HFFc6 (cell line): Measurements from ENCODE around the gene ELK4. TPM values are rescaled to one million over a fixed set of nuclear protein-coding genes. Genes with fewer than 3 reads are reported as not detected.

Source experiments
- DNase-seq: peaks from one replicate; pipeline ENCODE4 v3.0.0-alpha.2; 2018
- H3K27ac Mint-ChIP-seq: 2 replicates; pipeline ENCODE4 v1.8.0; 2020; ENCODE audit warnings: mild to moderate bottlenecking, mixed read lengths
- H3K27me3 Mint-ChIP-seq: 2 replicates; pipeline ENCODE4 v1.8.0; 2021; ENCODE audit warnings: mild to moderate bottlenecking, moderate library complexity, mixed read lengths; ENCODE audit not compliant: insufficient read depth
- H3K36me3 Mint-ChIP-seq: 2 replicates; pipeline ENCODE4 v1.8.0; 2021; ENCODE audit warnings: low read depth, mixed read lengths
- H3K4me1 Mint-ChIP-seq: 2 replicates; pipeline ENCODE4 v1.8.0; 2020; ENCODE audit warnings: low read depth, mixed read lengths
- H3K4me3 Mint-ChIP-seq: 2 replicates; pipeline ENCODE4 v1.8.0; 2020; ENCODE audit warnings: mild to moderate bottlenecking, moderate library complexity, mixed read lengths
- H3K9me3 Mint-ChIP-seq: 2 replicates; pipeline ENCODE4 v1.8.0; 2020; ENCODE audit warnings: mild to moderate bottlenecking, mixed read lengths
- total RNA-seq, 6 experiments: library from RNA; stranded (reverse); fragmentation: NEBNext Ultra II Directional; extraction: Animal tissue kit (Norgen Biotek cat#: 25700); gene quantifications; 2 replicates in 1 of 6; 3 replicates in 5 of 6; pipeline ENCODE4 v1.2.3, GENCODE V29; 2021
- TF ChIP-seq, protein P1 (sequence below): fragments of 200-600 bp; sonication (generic); IDR thresholded peaks from 2 replicates; pipeline ENCODE4 v1.5.0; 2021; ENCODE audit warnings: antibody characterized with exemption, mild to moderate bottlenecking

The ELK4 gene
- total RNA-seq, 6 experiments from 2014 or later: 32.9 to 37.6 (median 35.6) TPM

DNA sequence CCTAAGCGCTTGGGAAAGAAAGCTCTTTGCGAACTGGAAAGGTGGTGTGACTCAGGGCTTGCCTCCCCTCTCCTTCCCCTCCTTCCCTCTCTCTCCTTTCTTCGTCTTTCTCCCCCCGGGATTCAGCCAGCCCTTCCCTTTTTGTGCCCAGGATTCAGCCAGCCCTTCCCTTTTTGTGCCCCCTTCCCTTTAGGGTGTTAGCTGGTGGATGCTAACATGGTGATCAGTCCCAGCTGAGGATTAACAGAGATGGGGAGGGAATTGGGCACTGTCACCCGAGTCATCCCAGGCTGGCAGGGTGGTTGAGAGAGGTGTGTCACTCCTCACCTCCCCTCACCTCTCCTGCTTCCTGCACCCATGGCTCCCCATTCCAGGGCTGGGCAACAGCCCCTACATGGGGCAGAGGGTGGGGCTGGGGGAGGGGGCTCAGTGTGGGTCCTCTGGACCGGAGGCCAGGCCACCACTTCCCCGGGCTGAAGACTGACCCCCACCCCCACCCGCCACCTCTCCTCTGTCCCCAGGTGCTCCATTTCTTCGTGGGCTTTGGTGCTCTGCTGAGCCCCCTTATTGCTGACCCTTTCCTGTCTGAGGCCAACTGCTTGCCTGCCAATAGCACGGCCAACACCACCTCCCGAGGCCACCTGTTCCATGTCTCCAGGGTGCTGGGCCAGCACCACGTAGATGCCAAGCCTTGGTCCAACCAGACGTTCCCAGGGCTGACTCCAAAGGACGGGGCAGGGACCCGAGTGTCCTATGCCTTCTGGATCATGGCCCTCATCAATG lies 51.5 kb downstream of the ELK4 start:
- Mint-ChIP-seq H3K27me3 (peaks cover 51% of the 10 kb centered on the region), H3K36me3 (no peaks in the 10 kb centered on the region), H3K9me3 (no peaks in the 10 kb centered on the region), H3K4me1 (peaks cover 10% of the 10 kb centered on the region), H3K27ac (no peak overlapping the region), H3K4me3 (no peak overlapping the region)
- TF ChIP-seq, protein P1, sequence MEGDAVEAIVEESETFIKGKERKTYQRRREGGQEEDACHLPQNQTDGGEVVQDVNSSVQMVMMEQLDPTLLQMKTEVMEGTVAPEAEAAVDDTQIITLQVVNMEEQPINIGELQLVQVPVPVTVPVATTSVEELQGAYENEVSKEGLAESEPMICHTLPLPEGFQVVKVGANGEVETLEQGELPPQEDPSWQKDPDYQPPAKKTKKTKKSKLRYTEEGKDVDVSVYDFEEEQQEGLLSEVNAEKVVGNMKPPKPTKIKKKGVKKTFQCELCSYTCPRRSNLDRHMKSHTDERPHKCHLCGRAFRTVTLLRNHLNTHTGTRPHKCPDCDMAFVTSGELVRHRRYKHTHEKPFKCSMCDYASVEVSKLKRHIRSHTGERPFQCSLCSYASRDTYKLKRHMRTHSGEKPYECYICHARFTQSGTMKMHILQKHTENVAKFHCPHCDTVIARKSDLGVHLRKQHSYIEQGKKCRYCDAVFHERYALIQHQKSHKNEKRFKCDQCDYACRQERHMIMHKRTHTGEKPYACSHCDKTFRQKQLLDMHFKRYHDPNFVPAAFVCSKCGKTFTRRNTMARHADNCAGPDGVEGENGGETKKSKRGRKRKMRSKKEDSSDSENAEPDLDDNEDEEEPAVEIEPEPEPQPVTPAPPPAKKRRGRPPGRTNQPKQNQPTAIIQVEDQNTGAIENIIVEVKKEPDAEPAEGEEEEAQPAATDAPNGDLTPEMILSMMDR: no peak
- no peak for DNase-seq

DNA sequence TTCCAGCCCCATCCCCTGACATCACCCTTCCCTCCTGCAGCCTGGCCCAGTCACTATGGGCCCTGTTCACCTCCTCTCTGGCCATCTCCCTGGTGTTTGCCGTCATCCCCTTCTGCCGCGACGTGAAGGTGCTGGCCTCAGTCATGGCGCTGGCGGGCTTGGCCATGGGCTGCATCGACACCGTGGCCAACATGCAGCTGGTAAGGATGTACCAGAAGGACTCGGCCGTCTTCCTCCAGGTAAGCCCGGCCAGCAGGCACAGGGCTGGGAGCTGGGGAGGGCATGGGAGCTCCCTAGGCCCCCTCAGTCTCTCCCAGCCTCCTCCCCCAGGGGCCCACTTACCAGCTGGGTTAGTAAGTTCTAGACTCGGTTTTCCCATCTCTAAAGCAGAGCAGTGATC lies 52.1 kb downstream of the ELK4 start:
- H3K4me3 Mint-ChIP-seq: no peak overlapping the region
- no peak for DNase-seq
- H3K27ac Mint-ChIP-seq: no peak overlapping the region
- TF ChIP-seq, protein P1: no peak
- peaks cover 51% of the 10 kb centered on the region for H3K27me3 Mint-ChIP-seq
- peaks cover 10% of the 10 kb centered on the region for H3K4me1 Mint-ChIP-seq
- H3K9me3 Mint-ChIP-seq: no peaks in the 10 kb centered on the region
- H3K36me3 Mint-ChIP-seq: no peaks in the 10 kb centered on the region

DNA sequence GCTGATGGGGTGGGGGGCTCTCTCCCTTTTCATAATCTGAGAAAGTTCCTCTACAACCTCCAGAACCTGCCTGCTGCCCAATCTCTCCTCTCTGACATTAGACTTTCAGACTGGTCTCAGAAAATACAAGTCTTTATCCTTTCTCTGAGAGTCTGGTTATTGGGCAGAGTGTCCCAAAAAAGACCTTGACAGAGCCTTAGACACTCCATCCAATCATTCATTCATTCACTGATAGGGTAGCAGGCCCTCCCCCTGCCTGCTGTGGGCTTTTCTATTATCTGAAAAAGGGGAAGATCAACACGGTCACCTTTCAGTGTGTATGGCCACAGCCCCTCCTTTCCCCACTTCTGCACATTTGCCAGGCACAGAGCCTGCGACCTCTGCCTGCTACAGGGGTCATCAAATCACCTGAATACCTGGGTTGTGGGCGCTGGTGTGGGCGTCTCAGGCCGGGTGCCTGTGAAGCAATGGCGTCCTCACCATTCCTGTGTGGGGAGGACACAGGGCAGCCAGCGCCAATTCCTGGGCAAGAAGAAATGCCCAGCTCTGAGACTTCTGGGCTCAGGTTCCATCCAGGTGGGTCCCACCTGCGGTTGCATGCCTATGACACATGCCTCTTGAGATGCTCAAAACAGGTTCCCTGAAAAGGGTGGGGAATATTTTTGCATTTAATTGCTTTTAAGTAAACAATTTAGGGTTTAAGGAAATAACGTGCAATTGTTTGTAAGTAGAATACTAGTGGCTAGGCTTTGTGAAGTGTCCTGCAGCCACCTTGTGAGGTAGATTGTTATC lies 52.8 kb downstream of the ELK4 start:
- H3K9me3 Mint-ChIP-seq: no peaks in the 10 kb centered on the region
- TF ChIP-seq, protein P1: no peak
- H3K27me3 Mint-ChIP-seq: peaks cover 56% of the 10 kb centered on the region
- no peak overlapping the region for H3K4me3 Mint-ChIP-seq
- no peak for DNase-seq
- no peaks in the 10 kb centered on the region for H3K36me3 Mint-ChIP-seq
- no peak overlapping the region for H3K27ac Mint-ChIP-seq
- H3K4me1 Mint-ChIP-seq: peaks cover 10% of the 10 kb centered on the region

DNA sequence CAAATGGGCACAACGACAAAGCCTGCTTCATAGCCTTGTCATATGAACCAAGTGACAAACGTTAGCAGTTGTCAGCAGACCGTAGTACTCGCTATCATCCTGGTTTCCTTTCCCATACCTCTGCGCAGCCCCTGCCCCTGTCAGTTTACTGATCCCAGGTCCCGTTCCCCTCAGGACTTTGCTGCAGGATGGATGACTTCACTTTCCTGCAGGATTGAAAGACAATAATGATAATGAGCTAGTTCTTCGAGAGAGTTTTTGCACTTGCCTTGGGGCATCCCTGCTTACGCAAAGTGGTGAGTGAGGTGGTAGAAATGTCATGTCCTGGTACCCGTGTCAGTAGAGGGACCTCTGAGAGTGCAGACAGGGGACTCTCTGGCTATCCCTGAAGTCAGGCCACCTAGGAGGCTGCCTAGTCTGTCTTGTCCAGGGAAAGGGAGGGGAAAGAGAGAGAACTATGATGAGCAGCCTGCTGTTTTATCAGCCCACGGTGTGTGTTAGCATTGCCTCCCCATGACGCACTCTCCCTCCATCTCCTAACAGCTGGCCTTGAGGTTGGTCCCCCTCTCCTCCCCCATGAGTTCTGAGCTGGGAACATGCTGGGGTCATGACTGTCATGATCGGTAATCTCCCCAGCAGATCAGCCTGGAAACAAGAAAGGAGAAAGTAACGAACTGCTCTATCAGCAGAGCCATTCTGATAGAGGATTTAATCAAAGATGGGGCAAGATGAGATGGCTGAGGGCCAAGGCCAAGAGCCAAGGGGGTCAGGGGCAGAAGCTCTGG lies 53.7 kb downstream of the ELK4 start:
- H3K27me3 Mint-ChIP-seq: peaks cover 52% of the 10 kb centered on the region
- peaks cover 10% of the 10 kb centered on the region for H3K4me1 Mint-ChIP-seq
- no peak overlapping the region for H3K4me3 Mint-ChIP-seq
- H3K36me3 Mint-ChIP-seq: no peaks in the 10 kb centered on the region
- TF ChIP-seq, protein P1: no peak
- H3K9me3 Mint-ChIP-seq: no peaks in the 10 kb centered on the region
- no peak overlapping the region for H3K27ac Mint-ChIP-seq
- DNase-seq: no peak
